Stimulated activated CD4-positive, alpha-beta T cell treated with anti-CD3 and anti-CD28 coated beads, Interleukin-1b, Interleukin-23, amount 100 ng/mL, for 4 hours (primary cell): ENCODE measurements around the gene EXOC3L4.

ENCODE experiments used
- DNase-seq, 2 donors: peaks; one replicate each; pipeline ENCODE4 v3.0.0-alpha.2; 2020; ENCODE audit warnings: low read depth in 2 of 2

The EXOC3L4 gene

DNA sequence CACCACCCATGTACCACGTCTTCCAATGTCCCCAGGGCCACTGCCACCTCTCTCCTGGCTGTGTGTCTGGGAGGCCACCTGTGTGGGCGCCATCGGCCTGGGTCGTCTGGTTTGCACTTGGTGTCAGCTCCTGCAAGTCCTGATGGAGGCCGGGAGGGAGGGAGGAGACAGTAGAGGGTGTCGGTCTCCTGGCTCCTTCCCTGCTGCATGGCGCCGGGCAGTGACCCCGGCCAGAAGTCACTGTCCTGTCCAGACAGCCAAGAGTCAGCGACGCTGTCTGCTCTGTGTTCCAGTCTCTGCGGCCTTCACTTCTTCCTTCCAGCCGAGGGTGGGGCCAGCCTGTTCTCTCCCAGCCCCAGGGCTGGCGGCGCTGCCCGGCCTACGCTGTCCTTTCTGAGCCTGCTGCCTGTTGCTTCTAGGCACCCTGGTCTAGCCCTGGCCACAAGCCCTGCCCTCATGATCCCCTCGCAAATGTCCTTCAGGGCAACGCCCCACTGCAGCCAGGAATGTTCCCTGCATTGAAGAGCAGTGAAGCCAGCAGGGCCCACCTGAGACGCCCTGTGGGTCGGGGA is 23.5 kb upstream of the EXOC3L4 start:
- no peak for DNase-seq

DNA sequence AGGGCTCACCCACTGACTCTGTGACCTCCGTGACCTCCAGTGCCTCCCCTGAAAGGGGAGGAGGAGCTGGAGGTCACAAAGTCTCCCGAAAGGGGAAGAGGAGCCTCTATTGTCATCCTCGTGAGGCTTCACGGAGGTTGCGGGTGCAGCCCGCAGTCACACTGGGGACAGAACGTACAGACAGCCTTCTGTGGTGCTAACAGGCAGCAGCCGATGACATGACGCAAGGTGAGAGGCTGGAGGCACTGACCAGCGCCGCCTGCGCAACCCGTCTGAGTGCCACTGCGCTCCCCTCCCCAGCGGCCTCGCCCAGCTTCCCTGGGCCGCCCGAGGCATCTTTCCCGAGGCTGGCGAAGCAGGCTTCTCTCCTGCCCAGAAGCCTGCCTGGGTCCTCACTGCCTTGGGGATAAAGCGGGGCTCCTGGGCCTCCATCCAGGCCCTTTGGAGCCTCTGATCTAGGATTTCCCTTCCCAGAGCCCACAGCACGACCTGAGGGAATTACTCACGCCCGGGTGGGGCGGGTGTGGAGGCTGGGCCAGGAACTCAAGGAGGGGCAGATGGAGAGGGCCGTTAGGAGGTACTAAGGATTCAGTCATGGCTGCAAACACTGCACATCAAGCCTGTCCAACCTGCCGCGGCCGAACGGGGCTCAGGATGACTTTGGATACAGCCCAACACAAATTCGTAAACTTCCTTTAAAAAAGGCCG is 22.8 kb upstream of the EXOC3L4 start:
- no peak for DNase-seq

DNA sequence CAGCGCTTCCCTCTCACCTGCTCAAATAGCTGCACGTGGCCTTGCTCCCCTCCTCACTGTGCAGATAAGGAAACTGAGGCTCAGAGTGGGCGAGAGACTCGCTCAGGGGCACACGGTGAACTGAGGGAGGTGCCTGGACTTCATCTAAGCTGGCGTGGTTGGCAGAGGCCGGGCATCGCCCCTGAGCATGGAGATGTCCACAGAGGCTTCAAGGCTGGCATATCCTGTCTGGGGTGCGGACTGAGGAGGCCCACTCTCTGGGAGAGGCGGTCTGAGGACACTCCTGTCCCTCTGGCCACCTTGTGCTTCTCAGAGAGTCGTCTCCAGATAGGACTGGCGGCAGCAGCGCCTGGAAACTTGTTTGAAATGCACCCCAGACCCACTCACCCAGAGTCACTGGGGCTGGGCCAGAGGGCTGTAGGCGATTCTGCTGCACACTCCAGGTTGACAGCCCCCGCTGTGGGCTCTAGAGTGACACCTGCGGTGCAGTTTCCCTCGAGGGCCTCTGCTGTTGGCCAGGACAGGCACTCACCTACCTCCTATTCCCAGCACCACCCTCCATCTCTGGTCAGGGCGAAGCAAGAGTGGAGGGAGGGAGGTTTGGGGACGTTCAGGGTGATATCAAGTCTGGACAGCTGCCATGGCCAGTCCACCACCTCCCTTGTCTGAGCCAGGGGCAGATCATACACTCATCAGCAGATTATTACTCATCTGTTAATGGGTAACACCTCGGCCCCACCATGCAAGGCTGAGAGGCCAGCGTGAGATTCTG is 21.7 kb upstream of the EXOC3L4 start:
- DNase-seq: no peak

DNA sequence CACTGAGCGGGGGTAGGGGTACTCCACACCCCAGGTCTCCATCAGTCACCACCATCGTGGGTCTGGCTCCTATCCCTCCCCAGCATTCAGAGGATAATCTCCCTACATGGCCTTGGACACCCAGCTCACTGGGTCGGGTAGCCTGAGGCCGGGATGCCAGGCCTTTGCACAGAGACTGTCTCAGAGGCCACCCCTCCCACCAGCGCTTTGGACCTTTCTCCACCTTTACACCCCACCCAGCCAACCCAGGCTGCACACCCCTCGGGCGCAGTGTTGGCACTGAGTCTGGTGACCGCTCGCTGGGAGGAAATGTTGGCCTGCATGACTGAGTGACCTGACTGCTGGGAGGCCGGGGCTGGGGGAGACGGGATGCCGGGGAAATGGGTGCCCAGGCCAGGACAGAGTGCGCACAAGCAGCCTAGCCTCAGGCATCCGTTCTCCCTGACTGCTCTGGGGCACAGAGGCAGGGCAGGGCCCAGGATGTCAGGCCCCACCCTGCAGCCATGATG is 21.1 kb upstream of the EXOC3L4 start:
- DNase-seq: no peak

DNA sequence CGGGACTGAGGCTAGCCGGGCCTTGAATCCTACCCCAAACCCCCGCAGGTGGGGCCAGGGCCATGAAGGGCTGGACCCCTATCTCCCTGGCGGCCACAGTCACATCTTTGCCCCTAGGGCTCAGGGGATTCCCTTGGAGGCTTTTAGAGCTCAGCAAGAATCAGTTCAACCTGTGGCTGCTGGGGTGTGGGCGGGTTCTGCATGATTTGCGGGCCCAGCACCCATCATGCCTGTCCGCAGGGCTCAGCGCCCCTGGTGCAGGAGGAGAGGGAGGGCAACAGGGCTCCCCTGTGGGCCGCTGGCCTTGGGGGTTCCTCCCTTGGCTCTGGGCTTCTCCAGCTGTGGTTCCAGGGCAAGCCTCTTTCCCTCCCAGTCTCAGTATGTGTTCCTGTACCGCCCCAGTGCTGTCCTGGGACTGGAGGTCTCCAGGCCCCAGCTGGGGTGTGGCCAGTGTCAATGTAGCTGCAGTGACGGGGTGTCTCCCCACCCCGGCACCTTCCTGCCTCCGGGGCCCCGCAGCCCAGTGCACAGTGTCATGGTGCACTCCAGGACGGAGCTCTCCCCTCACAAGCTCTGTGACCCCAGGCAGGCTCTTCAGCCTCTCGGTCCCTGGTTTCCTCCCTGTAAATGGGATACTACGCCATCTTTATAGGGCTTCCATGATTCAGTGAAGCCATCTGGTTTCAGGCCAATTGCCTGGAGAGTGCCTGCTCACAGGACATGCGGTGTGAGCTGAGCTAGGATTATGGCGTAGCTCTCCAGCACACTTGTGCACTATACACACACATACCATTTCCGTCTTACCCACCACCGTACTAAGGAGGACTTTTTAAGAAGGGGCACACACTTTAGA is 20.4 kb upstream of the EXOC3L4 start:
- DNase-seq: no peak

DNA sequence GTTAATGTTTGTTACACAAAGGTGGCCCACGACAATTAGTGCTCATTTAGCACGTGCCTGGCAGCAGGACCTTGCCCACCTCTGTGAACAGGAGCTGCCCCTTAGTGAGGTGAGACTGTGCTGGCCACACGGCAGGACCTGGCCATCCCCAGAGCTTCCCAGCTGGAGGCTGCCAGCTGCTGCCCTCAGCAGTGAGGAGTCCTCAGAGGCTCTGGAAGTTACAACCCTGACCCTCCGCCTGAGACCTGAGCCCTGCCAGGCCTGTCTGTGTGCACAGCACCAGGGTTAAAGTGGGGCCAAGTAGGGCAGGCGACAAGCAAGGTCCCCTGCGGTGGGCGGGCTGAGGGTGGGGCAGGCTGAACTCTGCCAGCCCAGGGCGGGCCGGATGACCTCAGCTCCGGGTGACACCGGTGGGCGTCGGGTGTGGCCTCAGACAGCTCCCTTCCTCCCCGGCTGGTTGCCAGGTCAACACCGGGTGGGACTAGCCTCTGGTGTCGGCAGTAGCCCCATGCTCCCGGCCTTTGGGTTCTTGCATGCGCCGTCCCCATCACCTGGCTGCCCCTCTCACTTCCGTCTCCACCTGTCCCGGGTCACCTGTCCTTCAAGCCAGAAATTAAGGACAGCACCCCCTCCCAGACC is 19.7 kb upstream of the EXOC3L4 start:
- DNase-seq: no peak

DNA sequence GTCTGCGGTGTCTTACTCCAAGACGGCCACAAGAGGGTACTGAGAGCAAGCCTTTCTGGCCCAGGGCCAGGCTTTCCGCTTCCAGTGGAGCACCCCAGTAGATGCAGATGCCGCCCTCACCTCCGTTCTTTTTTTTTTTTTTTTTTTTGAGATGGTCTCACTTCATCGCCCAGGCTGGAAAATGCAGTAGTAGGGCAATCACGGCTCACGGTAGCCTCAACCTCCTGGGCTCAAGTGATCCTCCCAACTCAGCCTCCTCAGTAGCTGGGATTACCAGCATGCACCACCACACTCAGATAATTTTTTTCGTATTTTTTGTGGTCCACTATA is 16.1 kb upstream of the EXOC3L4 start:
- peak; percentile 58 to 63 for DNase-seq

DNA sequence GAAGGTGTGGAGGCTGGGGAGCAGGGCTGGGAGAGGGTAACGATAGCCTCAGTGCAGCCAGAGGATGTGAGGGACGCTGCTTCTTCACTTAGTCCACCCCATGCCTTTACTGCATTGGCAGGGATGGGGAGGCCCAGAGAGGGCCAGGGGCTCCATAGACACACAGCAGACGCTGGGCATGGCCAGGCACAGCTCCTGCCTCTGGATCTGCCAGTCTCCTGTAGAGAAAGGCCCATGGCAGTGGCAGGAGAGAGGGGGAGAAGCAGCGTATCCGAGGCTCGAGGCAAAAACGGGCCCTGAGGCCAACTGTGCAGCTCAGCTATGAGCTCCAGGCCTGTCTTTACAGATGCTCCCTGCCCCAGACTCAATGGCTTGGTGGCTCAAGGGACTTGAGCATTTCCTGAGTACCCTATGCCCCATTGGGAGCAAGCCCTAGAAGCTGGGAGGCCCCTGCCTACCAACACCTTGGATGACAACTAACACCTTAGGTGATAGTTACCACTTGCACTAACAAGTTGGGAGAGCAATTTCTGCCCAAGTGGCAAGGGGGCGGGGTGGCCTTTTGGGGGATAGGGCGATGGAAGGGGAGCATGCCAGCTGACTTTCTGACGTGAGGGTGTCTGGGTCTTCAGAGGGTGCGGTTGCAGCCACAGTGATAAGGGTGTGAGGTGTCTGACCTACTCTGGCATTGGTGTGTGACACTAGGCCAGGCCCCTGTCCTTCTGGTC is 15.5 kb upstream of the EXOC3L4 start:
- no peak for DNase-seq

DNA sequence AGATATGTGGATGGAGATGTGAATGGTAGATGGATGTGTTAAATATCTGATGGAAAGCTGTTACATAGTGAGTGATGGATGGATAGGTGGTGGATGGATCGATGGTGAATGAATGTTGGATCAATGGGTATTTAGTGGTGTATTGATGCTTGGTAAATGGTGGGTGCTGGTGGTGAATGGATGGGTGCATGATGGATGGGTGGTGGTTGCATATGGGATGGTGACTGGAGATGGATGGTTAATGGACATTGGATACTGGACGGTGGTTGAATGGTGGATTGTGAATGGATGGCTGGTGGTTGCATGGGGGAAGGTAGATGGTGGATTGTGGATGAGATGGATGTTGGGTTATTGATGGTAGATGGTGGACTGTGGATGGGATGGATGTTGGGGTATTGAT is 12.6 kb upstream of the EXOC3L4 start:
- no peak for DNase-seq

DNA sequence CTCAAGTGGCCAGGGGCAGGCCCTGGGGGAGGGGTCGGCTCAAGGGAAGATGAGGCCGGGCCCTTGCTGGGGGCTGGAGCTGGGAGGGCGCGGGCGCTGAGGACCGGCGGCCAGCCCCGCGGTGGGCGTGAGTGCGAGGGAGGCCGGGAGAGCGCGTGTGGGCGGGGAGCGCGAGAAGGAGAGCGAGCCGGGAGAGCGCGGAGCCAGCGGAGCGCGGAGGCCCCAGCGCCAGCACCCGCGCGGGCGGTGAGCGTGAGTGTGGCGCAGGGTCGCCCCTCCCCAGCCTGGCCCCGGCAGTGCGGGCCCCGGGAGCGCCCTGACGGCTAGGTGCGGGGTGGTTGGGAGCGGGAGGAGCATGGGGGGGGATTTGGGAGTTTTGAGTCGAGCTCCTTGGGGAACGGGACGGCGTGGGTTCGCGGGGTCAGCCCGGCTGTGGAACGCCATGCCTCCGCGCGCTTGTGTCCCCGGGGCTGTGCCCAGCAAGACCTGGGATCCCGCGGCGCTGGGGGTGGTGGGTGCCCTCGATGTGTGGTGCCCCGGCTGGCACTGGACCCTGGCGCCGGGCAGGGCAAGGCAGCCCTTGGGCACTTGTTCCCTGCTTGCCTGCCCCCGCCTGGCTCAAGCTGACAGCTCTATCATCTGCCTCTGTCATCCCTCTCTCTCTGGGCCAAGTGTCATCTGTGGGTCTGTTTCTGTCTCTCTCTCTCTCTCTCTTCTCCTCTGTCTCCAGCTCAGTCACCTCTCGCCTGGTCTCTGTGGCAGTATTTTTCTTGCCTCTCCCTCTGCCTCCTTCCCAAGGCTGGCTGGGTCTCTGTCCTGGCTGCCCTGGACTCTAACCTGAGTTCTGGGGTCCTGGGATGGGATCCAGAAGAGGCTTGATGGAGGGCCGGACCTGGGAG is 10.3 kb upstream of the EXOC3L4 start, which contains the start of gene LBHD2:
LBHD2 (plus strand) TSS at position 190 of the 899 bp plus-strand sequence. CDS start 1,803 bp downstream, outside the sequence.
- DNase-seq: no peak

DNA sequence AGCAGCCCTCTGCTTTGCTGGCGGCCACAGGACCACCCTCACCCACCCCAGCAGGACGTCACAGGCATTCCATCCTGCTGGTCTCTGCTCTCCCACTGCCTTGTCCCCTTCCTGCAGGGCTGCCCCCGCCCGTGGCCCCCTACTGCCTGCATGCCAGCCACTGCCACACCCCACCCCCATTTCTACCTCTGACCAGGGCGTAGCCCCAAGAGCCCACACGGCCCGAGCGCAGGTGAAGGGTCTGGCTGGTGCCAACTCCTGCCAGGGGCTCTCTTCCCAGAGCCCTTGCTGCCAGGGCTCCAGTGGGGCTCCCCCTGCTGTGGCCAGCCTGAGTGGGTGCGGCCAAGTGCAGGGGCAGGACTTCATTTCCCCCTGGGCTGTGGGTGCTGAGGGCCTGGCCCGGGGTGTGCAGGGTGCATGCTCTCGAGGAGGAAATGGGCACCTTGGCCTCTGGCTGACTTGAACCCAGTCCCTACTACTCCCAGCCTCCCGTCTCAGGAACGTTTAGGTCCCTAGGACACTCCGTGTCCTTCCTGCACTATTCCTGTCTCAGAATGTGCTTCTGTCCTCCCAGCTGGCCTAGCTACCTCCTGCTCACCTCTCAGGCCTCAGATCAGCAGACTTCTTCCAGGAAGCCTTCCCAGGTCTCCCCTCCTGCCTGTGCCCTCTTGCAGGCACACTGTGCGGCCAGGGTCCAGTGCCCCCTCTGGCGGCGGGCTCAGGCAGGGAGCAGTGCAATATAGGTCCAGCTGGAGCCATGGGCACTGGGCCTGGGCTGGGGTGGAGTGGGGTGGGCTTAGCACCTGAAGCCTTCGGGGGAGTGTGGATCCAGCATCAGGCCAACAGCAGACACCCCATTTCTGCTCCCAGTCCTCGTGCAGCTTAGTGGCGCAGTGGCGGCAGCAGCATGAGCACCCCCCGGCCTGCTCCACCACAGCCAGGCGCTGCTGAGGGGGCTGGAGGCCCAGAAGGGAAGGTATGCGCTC is 9.1 kb upstream of the EXOC3L4 start:
- no peak for DNase-seq

DNA sequence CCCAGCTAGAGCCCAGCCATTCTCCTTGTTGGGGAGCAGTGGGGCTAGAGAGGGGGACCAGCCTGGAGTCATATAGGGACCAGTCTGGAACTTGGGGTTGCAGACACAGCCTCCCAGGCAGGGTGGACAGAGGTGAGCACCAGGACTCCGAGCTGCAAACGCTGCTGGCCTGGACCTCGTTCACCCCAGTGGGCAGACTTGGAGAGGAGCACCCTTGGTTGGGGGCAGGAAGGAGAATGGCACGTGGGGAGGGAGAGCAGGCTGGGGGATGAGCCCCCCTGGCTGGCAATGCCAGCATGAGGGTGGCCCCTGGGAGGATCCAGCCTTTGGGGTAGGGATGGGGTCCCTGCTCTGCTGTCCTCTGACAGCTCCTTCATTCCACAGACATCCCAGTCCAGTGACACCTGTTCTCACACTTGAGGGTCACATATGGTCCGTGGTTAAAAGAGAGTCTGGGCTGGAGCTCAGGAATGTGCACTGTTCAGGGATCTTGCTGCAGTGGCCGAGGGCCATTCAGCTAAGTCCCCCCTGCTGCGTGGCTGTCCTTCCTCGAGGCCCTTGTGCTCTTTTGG is 7.7 kb upstream of the EXOC3L4 start:
- no peak for DNase-seq

DNA sequence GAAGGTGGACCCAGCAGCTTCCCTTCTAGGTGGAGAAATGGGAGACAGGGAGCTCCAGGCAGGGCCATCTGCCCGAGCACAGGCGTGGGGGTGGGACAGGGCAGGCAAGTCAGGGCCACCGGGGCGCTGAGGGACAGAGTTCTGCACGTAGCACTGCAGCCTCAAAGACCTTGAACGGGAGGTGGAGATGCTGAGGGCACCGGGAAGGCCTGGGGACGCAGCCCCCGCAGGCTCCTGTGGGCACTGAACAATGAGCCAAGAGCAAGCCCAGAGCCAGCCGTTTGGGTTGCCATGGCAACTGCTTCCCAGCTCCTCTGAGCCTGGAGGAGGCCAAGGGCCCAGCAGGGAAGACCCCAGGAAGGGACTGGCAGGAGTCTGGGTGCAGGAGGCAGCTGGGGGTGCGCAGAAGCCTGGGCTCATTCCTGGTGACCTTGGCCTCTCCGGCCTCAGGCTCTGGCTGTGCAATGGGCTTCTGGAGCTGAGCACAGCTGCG is 7.1 kb upstream of the EXOC3L4 start:
- no peak for DNase-seq

DNA sequence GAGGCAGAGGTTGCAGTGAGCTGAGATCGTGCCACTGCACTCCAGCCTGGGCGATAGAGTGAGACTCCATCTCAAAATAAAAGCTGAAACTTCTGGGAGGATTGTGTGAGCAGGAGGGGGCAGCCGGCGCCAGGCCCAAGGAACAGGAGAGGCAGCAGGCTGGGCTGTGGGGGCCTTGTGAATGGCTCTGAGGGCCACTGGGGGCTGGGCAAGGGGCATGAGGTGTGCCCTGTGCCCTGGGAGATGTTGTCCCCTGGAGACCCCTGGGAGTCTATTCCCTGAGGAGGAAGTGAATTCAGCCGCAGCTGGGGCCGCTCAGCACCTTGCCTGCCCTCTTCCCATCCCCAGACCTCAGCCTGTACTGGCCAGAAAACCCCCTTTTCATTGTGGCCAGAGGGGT is 5.6 kb upstream of the EXOC3L4 start:
- no peak for DNase-seq

DNA sequence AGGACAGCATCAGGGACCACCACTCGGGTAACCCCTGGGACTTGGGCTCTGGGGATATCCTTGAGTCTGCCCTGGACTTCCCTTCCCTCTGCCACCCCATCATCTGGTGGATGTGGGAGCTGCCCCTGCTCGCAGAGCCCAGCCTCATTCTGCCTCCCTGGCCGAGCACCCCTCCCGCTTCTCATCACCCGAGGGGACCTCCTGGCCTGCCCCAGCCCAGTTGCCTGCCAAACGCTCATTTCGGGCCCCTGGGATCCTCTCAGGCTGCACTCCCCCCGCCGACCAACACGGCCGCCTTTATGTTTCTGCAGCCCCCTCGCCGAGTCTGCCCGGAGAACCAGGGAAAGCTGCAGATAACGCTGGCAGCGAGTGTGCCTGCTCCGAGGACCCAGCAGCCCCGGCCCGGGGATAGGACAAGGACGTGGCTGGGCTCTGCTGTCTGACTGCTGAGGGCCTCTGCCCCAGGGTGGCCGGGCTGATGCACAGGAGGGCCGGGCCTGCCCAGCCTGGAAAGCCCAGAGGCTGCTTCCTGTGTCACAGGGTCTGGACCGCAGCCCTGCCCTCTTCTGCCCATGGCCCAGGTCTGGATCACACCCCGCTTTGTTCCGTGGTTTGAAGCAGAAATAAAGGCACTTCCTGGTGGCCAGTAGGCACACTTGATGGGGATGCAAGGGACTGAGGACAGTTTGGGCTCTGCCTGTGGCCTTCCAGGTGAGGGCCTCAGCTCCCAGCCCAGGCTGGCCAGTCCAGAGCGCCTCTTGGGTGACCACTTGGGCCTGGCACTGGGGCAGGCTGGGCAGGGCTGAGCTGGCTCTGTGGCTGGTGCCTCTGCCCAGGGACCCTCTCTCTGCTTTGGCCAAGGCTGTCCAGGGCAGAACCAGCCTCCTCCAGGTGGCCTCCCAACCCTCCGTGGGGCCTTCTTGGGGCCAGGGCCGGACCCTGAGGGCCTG is 4.9 kb upstream of the EXOC3L4 start:
- DNase-seq: no peak

DNA sequence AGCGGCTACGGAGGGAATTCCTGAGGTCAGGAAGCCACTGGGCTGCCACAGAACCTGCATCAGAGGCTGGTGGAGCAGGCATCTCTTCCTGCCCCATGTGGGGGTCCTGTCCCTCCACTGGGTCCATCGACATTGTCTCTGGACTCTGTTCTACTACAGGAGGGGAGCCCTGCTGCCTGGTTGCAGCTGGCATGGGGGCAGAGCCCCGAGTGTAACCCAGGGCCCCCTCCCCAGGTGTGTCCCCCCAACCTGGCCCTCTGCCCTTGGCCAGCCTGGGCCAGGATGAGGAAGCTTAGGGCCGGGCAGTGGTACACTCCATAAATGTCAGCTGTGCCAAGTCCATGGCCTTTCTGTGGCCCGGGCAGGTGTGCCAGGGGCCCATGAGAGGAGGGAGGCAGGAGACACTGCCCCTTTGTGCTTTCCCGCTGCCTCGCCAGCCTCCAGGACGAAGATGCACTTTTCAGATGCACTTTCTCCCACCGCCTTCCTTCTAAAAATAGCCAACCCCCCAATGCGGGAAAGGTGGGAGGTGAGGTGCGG is 4.0 kb upstream of the EXOC3L4 start:
- no peak for DNase-seq
